Mammary epithelial cell (primary cell): Measurements from ENCODE around the gene PPP1R12B.
"Not testable (repeated sequence)": the region's sequence is repeated elsewhere in the genome, so short reads cannot be mapped to it uniquely, and the experiment has no call there.

Experiments
- EZH2 ChIP-seq: IDR thresholded peaks from 2 replicates; pipeline ENCODE4 v1.6.1; 2012; ENCODE audit warnings: low read length, inconsistent platforms, borderline replicate concordance
- TF ChIP-seq, protein P1 (sequence below), 2 donors: IDR thresholded peaks in 1 of 2; conservative IDR thresholded peaks in 1 of 2; 2 replicates each; pipeline ENCODE4 v1.5.1; 2011 to 2012; ENCODE audit warnings: inconsistent platforms in 2 of 2, low read length in 2 of 2, mild to moderate bottlenecking in 2 of 2, control low read depth in 1 of 2, low read depth in 1 of 2; ENCODE audit not compliant: insufficient read depth in 1 of 2; ENCODE audit errors: extremely low read depth in 1 of 2

DNA sequence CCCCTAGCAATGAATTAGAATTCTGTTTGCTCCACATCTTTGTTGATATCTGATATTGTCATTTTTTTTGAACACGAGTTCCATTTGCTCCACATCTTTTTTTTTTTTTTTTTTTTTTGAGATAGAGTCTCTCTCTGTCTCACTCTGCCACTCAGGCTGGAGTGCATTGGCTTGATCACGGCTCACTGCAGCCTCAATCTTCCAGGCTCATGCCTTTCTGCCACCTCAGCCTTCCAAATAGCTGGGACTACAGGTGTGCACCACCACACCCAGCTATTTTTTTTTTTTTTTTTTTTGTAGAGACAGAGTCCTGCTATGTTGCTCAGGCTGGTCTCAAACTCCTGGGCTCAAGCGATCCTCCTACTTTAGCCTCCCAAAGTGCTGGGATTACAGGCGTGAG lies 22.4 kb downstream of the PPP1R12B start:
- TF ChIP-seq EZH2: not testable (repeated sequence)
- TF ChIP-seq, protein P1, sequence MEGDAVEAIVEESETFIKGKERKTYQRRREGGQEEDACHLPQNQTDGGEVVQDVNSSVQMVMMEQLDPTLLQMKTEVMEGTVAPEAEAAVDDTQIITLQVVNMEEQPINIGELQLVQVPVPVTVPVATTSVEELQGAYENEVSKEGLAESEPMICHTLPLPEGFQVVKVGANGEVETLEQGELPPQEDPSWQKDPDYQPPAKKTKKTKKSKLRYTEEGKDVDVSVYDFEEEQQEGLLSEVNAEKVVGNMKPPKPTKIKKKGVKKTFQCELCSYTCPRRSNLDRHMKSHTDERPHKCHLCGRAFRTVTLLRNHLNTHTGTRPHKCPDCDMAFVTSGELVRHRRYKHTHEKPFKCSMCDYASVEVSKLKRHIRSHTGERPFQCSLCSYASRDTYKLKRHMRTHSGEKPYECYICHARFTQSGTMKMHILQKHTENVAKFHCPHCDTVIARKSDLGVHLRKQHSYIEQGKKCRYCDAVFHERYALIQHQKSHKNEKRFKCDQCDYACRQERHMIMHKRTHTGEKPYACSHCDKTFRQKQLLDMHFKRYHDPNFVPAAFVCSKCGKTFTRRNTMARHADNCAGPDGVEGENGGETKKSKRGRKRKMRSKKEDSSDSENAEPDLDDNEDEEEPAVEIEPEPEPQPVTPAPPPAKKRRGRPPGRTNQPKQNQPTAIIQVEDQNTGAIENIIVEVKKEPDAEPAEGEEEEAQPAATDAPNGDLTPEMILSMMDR (conservative IDR thresholded peaks at IDR 0.05 in 1 of 2, IDR thresholded peaks at IDR 0.05 in 1 of 2; ENCODE audit: extremely low read depth in 1 of 2, insufficient read depth in 1 of 2, low read depth in 1 of 2, low read length in 2 of 2): not testable (repeated sequence)
